CD4-positive, alpha-beta T cell treated with Interleukin-4 for 4 hours (primary cell): Measurements from ENCODE around the gene ZNF552.
"Not testable (repeated sequence)": the region's sequence is repeated elsewhere in the genome, so short reads cannot be mapped to it uniquely, and the experiment has no call there.

Experiments
- DNase-seq: peaks from one replicate; pipeline ENCODE4 v3.0.0-alpha.2; 2020

Gene ZNF552

DNA sequence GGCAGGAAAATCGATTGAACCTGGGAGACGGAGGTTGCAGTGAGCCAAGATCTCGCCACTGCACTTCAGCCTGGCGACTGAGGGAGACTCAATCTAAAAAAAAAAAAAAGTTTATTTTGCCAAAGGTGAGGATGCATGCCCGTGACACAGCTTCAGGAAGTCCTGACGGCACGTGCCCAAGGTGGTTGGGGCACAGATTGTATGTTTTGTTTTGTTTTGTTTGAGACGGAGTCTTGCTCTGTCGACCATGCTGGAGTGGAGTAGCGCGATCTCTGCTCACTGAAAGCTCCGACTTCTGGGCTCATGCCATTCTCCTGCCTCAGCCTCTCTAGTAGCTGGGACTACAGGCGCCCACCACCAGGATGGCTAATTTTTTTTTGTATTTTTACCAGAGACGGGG, 3.3 kb upstream of the ZNF552 start:
- DNase-seq, result no peak

DNA sequence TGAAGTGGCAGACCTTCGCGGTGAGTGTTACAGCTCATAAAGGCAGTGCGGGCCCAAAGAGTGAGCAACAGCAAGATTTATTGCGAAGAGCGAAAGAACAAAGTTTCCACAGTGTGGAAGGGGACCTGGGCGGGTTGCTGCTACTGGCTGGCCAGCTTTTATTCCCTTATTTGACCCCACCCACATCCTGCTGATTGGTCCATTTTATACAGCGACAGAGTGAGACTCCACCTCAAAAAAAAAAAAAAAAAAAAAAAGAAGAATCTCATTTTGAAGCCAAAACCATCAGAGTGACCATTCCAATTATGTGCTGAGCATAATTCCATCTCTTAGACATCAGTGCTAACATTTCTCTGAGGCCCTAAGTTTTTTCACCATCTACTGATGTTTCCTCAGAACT, 1.9 kb upstream of the ZNF552 start:
- DNase-seq, result no peak

DNA sequence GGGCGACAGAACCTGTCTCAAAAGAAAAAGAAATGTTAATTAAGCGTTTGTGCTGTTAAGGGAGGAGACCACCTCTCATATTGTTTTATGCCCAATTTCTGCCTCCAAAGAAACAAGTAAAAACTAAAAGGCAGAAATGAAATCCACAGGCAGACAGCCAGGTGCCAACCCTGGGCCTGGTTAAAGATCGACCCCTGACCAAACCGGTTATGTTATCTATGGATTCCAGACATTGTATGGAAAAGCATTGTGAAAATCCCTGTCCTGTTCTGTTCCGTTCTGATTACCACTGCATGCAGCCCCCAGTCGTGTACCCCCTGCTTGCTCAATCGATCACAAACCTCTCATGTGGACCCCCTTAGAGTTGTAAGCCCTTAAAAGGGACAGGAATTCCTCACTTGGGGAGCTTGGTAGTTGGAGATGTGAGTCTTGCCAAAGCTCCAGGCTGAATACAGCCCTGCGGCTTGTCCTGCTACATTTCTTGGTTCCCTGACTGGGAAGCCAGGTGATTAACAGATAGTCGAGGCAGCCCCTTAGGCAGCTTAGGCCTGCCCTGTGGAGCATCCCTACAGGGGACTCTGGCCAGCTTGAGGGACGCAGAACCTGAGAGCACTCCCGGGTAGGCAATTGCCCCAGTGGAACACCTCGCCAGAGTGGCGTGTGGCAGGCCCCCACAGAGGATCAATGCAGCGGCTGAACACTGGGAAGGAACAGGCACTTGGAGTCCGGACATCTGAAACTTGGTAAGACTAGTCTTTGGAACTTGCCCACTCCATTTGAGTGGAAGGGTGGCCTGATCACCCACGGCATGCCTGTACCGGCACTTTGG, 748 bp upstream of the ZNF552 start:
- DNase-seq, result no peak

DNA sequence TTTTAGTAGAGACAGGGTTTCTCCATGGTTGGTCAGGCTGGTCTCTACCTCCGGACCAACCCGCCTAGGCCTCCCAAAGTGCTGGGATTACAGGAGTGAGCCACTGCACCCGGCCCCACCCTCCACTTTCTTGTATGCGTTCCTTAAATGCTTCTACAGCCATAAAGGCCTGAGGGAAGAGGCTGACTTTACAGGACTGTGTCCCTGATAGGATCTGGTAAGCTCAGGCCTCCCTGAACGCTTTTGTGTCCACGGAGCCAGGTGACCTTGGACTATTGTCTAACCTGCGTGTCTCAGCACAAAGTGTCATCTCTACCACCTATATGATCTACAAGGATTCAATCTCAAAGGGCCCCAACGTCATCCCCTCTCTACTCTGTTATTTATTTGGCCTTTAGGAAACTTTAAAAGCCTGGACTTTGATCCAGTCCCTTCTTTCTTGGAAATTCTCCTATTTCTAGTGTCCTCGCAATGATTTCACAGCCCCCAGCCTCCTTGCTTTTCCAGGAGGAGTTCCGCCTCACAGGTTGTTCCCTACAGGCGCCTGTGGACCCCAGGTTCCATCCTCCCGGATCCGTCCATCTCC, 701 bp downstream of the ZNF552 start:
- no peak for DNase-seq

DNA sequence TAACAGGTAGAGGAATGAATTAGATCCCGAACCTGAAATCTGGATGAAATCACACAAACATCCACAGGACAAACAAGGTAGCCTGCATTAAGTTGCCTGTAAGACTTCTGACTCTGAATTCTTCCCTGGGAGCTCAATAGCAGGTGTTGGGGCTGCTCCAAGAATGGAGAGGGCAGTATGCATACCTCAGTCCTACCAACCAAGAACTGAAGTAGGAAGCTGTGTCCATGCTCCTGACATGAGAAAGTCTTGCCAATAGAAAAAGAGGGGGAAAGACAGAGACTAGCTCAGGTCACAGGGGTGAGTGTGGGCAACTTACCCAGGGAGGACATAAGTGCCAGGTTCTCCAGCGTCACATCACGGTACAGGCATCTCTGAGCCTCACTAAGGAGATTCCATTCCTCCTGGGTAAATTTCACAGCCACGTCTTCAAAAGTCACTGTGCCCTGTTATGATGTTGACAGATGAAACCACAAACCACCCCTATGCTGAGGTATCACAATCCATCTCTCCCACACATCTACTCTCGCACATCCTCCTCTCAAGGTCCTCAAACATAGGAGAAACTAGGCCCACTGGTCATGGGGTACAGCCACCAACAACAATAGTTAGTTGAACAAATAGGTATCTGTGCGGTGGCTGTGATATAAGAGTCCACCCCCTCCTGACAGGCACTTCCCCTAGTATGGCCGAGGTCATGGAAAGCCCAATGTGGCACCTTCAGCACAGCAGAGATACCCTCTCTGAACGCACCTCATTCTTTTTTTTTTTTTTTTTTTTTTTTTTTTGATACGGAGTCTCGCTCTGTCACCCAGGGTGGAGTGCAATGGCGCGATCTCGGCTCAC, 1.5 kb downstream of the ZNF552 start:
- not testable (repeated sequence) for DNase-seq

DNA sequence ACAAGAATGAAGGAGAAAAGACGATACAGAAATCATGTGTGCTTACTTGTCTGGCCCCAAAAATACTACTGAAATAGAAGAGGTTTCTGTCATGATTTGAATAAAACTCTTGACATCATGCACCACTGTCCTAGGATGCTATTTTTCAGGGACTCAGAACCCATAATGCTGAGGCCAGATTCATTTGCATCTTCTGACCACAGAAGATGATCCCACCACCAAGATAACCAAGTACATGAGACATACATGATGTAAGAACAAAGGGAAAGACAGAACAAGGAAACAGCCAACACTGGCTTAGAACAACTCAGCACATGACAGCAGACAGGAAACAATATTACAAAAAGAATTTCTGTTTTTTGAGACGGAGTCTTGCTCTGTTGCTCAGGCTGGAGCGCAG, 2.5 kb downstream of the ZNF552 start:
- DNase-seq, result no peak

DNA sequence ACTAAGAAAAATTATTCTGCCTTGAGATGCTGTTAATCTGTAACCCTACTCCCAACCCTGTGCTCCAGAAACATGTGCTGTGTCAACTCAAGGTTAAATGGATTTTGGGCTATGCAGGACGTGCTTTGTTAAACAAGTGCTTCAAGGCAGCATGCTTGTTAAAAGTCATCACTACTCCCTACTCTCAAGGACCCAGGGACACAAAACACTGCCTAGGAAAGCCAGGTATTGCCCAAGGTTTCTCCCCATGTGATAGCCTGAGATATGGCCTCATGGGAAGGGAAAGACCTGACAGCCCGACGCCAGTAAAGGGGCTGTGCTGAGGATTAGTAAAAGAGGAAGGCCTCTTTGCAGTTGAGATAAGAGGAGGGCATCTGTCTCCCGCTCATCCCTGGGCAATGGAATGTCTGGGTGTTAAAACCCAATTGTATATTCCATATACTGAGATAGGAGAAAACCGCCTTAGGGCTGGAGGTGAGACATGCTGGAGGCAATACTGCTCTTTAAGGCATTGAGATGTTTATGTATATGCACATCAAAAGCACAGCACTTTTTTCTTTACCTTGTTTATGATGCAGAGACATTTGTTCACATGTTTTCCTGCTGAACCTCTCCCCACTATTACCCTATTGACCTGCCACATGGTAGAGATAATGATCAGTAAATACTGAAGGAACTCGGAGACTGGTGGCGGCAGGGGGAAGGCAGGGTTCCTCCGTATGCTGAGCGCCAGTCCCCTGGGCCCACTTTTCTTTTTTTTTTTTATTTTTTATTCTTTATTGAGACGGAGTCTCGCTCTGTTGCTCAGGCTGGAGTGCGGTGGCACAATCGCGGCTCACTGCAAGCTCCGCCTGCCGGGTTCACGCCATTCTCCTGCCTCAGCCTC, 4.1 kb downstream of the ZNF552 start:
- not testable (repeated sequence) for DNase-seq

DNA sequence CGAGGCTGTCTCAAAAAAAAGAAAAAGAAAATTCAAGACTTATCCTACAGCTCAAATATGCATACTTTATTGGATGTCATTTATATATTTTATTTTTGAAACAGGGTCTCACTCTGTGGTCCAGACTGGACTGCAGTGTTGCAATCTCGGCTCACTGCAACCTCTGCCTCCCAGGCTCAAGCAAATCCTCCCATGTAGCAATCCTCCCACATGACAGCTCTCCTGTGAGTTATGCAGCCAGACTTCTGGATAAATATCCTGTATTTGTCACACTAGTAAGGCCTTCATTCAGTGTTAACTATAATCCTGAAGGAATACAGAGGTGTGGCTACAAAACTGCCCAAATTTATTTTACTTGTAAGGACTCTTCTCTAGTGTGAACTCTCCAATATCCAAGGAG, 7.2 kb downstream of the ZNF552 start:
- DNase-seq, result no peak

DNA sequence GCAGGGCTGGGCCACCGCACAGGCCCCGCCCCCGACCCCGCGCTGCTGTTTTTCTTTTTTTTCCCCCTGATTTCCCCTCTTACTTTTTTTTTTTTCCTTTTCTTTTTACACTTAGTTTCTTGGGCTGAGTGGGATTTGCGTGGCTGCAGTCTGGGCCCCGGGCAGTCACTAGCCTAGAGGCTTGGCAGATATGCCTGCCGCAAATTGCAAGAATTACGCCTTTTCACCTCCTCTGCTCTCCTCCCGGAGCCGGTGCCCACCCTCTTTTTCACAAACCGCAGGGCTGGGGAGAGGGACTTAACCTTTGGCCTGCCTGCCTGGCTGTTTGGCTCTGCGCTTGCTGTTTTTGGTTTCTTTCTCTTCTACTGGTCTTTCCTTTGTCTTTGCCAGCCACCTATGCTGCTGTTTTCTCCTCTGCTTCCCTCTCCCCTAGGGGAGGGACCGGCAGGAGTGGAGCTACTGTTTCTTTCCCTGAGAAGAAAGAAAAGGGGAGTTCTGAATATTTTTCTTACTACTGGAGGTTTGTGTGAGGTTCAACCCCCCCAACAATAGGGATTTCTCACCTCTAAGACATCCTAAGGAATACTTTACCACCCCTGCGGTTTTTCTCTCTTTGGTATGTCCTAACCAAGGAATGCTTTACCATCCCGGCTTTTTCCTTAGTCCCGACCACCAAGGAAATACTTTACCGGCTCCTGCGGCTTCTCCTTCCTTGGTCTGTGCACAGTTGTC, 11.0 kb downstream of the ZNF552 start:
- DNase-seq, result no peak

DNA sequence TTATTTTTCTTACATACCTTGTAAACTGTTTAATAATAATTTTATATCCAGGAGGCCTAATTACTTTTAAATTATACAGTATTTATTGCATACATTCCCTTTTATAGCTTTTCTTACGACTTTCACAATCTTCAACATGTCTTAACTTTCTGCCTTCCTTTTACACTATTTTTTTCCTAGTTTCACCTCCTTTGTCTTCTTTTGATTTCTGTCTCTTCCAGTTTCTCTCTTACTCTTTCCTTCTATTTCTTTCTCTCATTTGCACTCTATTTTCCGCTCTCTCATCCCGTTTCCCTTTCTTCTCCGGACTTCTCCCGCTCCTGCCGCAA, 11.5 kb downstream of the ZNF552 start:
- DNase-seq, result no peak

DNA sequence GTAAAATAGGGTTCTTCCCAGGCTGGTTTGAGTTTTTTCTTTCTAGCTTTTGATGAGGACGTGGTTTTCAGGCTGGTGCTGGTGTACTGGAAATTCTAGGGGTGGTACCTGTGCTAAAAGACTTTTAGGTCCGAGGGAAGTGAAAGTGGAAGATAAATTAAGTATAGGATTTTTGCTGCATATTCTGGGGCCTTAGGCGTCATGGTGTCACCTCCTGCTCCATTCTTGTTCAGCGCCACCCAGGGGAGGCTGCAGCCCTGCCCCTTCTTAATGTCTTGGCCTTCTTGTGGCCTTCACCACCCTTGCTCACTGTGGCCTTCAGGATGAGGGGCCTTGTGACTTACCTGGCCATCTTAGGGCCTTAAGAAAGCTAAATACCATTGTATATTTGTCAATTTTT, 12.4 kb downstream of the ZNF552 start:
- no peak for DNase-seq

DNA sequence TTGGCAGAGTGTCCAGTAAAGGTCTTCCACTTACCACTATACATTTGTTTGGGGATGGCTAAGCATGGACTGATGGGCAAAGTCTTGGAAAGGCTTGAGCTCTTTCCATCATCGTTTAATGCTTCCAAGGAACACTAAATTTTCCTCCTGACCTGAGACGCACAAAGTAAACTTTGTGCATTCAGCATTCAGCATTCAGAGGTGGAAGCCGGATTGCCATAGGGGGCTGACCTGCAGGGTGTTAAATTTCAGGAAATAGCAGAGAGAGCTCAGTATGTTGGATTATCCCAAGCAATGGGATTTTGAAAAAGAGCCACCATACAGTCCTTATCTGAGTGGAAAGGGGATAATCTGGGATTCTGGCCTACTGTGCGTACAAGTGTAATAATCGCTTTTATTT, 14.0 kb downstream of the ZNF552 start:
- DNase-seq, result no peak

DNA sequence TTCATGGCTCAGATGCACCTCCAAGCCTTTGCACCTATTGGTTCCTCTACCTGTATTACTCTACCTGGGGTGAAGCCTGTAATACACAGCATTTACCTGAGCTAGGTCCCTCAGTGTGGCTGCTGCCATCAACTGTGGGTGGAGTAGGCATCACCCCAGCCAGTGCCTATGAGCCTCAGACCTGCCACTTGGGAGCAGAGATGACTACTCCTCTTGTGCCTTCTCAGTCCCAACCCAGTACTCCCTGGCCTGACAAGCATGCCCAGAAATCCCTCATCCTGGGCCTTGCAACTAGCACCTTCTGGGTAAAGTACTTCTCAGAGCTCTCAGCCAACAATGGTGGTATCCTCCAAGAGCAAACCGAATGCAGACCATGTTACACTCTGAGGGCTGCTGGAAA, 18.1 kb downstream of the ZNF552 start:
- DNase-seq, result not testable (repeated sequence)

DNA sequence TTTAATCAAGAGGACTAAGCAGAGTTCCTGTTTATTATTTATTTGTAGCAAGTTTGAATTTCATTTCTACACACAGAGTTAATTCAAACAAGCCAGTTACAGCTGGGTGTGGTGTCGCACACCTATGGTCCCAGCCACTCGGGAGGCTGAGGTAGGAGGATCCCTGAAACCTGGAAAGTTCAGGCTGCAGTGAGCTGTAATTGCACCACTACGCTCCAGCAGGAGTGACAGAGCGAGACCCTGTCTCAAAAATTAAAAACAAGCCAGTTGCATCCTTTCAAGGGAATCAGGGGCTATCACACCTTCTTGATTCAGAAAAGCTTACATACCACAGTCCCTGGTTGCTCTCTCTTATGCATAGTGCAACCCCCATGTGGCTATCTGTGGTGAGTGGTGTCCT, 25.4 kb downstream of the ZNF552 start:
- no peak for DNase-seq

DNA sequence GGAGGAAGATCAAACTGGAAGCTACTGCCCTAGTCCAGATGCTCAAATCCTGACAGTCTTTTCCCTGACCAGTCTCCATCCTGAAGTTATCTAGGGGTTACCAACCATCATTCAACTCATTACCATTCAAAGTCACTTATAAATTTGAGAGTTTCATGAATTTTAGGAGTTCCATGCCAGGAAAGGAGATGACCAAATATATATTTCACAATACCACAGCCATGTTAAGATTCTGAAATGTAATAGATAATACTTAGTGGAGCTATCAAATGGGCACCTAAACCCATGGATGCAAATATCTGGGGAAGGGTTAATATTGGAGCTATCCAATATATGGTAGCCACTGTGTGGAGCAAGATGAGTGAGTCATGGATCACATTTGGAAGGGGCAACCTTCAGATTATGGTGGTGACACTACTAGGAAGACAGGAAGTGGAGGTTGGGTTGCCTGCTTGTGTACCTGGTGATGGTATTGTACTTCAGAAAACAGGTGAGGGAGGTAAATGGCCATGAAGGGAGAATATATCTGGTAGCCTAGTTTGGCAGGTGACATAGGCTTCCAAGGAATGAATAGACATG, 26.5 kb downstream of the ZNF552 start:
- no peak for DNase-seq

DNA sequence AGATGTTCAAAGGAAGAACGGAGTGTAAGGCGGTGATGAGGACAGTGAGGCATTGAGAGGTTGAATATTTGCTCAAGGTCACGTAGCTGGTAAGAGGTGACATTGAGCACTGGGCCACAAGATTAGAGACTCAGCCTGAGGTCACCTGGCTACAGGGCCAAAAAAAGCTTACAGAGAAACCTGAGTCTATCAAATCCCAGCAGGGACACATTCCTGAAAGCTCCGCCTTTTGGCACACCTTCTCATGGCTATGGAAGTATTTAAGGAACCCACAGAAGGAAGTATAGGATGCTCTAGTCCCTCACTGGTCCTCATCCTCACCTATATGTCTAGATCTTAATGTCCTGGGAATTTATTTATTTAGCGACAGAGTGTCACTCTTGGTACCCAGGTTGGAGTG, 27.8 kb downstream of the ZNF552 start:
- DNase-seq, result no peak

DNA sequence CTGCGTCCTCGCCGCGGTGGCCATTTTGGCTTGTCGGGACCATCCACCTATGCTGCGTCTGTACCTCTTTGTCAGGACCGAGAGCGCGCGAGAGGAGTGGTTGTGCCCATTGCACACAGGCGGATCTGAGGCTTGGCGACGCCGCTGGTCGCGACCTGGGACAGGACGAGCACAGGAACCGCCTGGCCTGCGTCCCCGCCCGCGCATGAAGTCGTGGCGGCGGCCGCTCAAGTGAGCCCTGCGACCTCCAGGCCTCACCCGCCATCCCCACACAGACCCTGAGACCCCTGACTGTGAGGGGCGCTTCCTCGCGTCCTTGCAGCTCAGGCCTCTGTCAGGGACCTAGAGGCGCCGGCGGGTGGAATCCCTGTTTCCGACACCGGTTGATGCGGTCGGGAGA, 28.4 kb downstream of the ZNF552 start:
- no peak for DNase-seq

DNA sequence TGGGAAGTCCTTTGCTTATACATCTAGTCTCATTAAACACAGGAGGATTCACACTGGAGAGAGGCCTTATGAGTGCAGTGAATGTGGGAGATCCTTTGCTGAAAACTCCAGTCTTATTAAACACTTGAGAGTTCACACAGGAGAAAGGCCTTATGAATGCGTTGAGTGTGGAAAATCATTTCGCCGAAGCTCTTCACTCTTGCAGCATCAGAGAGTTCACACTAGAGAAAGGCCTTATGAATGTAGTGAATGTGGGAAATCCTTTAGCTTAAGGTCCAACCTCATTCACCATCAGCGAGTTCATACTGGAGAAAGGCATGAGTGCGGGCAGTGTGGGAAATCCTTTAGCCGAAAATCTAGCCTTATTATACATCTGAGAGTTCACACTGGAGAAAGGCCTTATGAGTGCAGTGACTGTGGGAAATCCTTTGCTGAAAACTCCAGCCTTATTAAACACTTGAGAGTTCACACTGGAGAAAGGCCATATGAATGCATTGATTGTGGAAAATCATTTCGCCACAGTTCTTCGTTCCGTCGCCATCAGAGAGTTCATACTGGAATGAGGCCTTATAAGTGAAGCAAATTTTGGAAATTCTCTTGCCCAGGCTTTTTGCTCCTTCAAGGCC, 35.4 kb downstream of the ZNF552 start:
- no peak for DNase-seq

DNA sequence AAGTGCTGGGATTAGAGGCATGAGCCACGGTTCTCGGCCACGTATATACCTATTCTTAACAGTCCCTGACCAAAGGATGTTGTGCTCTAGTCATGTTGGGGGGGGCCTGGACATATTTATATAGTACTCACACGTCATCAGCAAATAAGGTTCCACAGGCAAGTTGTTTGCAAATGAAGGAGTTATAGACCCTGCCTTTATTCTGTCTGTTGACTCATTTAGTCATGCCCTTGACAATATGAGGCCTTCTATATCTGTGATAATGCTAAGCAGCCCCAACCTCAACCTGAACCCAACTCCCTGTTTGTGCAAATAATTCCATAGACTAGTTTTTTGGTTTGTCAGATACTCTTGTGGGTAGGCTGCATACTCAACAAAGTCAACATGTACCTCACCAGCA, 36.4 kb downstream of the ZNF552 start:
- DNase-seq, result no peak

DNA sequence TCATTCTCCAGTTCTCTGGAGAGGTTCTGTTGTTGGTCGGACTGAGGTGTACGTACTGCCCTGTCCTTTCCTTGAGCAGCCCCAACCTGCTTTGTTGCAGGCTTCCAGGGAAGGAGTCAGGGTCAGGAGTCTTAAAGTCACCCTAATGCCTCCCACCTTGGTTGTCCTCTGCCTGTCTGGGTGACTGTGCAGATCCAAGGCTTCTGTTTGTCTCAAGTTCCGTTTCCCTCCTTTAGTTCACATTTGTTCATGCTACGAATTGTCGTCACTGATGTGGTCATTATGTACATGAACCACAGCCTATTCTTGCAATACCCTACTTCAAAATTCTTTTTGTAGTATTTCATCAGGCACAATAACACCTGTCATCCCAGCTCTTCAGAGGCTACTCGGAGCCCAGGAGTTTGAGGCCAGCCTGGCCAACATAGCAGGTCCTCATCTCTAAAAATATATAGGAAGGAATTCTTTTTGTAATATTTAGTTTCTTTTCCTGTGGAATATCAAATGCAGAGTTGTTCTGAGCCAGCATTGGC, 37.9 kb downstream of the ZNF552 start:
- no peak for DNase-seq

DNA sequence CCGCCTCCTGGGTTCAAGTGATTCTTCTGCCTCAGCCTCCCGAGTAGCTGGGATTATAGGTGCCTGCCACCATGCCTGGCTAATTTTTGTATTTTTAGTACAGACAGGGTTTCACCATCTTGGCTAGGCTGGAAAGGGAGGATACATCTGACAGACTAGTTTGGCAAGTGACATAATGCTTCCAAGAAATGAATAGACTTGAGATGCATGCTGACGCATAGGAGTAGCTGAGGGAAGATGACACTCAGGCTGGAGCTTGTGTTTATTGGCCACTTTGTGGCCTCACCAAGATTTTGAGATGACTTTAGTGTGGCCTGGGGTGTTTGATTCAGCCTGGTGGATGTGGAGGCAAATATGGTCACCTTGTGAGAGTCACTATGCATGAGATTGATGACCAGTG, 41.2 kb downstream of the ZNF552 start:
- no peak for DNase-seq
